Anterior cingulate cortex (tissue), 58 donors: ENCODE results near the gene ACSL6.

Experiments used
- DNase-seq, 58 donors: peaks; one replicate each; lab custom pipeline; 2025; lab: John Stamatoyannopoulos, UW

Gene ACSL6

GRCh38 chr5:132011622-132012343, at the start of gene ACSL6:
TSS of gene ACSL6 (minus strand) at chr5:132011658. CDS start at chr5:132011553, 105 bp downstream.
- DNase-seq: peak in 39 of 58 donors; percentile 15 to 70 (median 42)

GRCh38 chr5:132060501-132061161, 49.2 kb upstream of the ACSL6 start, which contains the start of gene IL3:
TSS of gene IL3 (plus strand) at chr5:132060655. CDS start at chr5:132060707, 52 bp downstream.
- no peak for DNase-seq

GRCh38 chr5:132059696-132060500, 48.4 kb upstream of the ACSL6 start:
- DNase-seq: no peak

GRCh38 chr5:132059043-132059695, 47.7 kb upstream of the ACSL6 start:
- DNase-seq: no peak

GRCh38 chr5:132058646-132059042, 47.2 kb upstream of the ACSL6 start:
- no peak for DNase-seq

GRCh38 chr5:132057498-132058255, 46.2 kb upstream of the ACSL6 start:
- no peak for DNase-seq

GRCh38 chr5:132056610-132057497, 45.4 kb upstream of the ACSL6 start:
- DNase-seq: no peak

- no peak for DNase-seq
Observed at GRCh38 chr5:132055808-132056609, 44.6 kb upstream of the ACSL6 start.

- DNase-seq: no peak
Observed at GRCh38 chr5:132055441-132055807, 44.0 kb upstream of the ACSL6 start.

- no peak for DNase-seq
Observed at GRCh38 chr5:132054697-132055440, 43.4 kb upstream of the ACSL6 start.

GRCh38 chr5:132054031-132054696, 42.7 kb upstream of the ACSL6 start:
- DNase-seq: no peak

- DNase-seq: no peak
Observed at GRCh38 chr5:132053483-132053882, 42.0 kb upstream of the ACSL6 start.

- no peak for DNase-seq
Observed at GRCh38 chr5:132052520-132052919, 41.1 kb upstream of the ACSL6 start.

- no peak for DNase-seq
Observed at GRCh38 chr5:132050661-132051552, 39.4 kb upstream of the ACSL6 start.

GRCh38 chr5:132050136-132050535, 38.7 kb upstream of the ACSL6 start:
- DNase-seq: peak in 17 of 58 donors; percentile 9 to 45 (median 23)

- no peak for DNase-seq
Observed at GRCh38 chr5:132049559-132049958, 38.1 kb upstream of the ACSL6 start.
